Caco-2 (cell line): ENCODE data around the gene TTC28. TPM values are rescaled to one million over a fixed set of nuclear protein-coding genes. Genes with fewer than 3 reads are reported as not detected.

Source experiments
- BruUV-seq: library from RNA; stranded (reverse); fragments of 400-500 nt; replicated peaks from 2 replicates; lab custom pipeline; 2021; lab: Mats Ljungman, UMichigan
- CTCF ChIA-PET: fragments of 300-600 bp; sonication (Branson Sonifier 250); formaldehyde crosslinking; loops from one replicate; lab custom pipeline; 2022; ENCODE audit warnings: antibody characterized with exemption; lab: Charles Lee
- POLR2A ChIA-PET: fragments of 300-600 bp; sonication (Branson Sonifier 250); formaldehyde crosslinking; loops from one replicate; lab custom pipeline; 2022; ENCODE audit warnings: antibody characterized with exemption; lab: Charles Lee
- DNase-seq, 2 experiments: peaks; one replicate each; pipeline versions ENCODE4 v3.0.0 to v3.0.0-alpha.2; 2020 to 2022
- H3K27me3 ChIP-seq: replicated peaks from 2 replicates; pipeline ENCODE4 v1.6.0; 2011; ENCODE audit warnings: low read length; ENCODE audit not compliant: control insufficient read depth, insufficient read depth
- H3K36me3 ChIP-seq: 2 replicates; pipeline ENCODE4 v1.5.1; 2011; ENCODE audit warnings: low read length; ENCODE audit not compliant: control insufficient read depth, insufficient read depth
- H3K4me1 ChIP-seq: fragments of 250-450 bp; sonication (Bioruptor Pico); 2 replicates; pipeline ENCODE4 v1.5.1; 2020; ENCODE audit warnings: mild to moderate bottlenecking
- H3K4me3 ChIP-seq: 2 replicates; pipeline ENCODE4 v1.5.1; 2011; ENCODE audit warnings: low read depth, mild to moderate bottlenecking, control low read depth, low read length
- H3K9me3 ChIP-seq: fragments of 250-450 bp; sonication (Bioruptor Pico); 2 replicates; pipeline ENCODE4 v1.5.1; 2020; ENCODE audit warnings: mild to moderate bottlenecking, moderate library complexity
- H3K27ac Mint-ChIP-seq: one replicate; pipeline ENCODE4 v1.8.0; 2022; ENCODE audit warnings: mixed read lengths; ENCODE audit not compliant: unreplicated experiment
- H3K27me3 Mint-ChIP-seq: one replicate; pipeline ENCODE4 v1.8.0; 2022; ENCODE audit warnings: mixed read lengths; ENCODE audit not compliant: insufficient read depth, unreplicated experiment
- H3K36me3 Mint-ChIP-seq: one replicate; pipeline ENCODE4 v1.8.0; 2022; ENCODE audit warnings: mild to moderate bottlenecking, mixed read lengths; ENCODE audit not compliant: insufficient read depth, unreplicated experiment
- H3K4me1 Mint-ChIP-seq: one replicate; pipeline ENCODE4 v1.8.0; 2022; ENCODE audit warnings: low read depth, mixed read lengths; ENCODE audit not compliant: unreplicated experiment
- H3K4me3 Mint-ChIP-seq: one replicate; pipeline ENCODE4 v1.8.0; 2022; ENCODE audit warnings: mild to moderate bottlenecking, moderate library complexity, mixed read lengths; ENCODE audit not compliant: unreplicated experiment
- H3K9me3 Mint-ChIP-seq: one replicate; pipeline ENCODE4 v1.8.0; 2022; ENCODE audit warnings: mixed read lengths; ENCODE audit not compliant: unreplicated experiment
- intact Hi-C: fragments of 100-400 bp; cut with micrococcal nuclease; formaldehyde crosslinking; loops from one replicate; pipeline ENCODE4 v1.10.0; 2022; ENCODE audit not compliant: unreplicated experiment
- total RNA-seq: library from RNA; stranded (reverse); gene quantifications from 2 replicates; pipeline ENCODE4 v1.2.3, GENCODE V29; 2022
- TF ChIP-seq, protein P1 (sequence below), 2 experiments: fragments of 200-600 bp in 1 of 2; IDR thresholded peaks; 1 replicate in 1 of 2; 2 replicates in 1 of 2; pipeline versions ENCODE4 v1.5.1 to v1.8.0; 2011 to 2022; ENCODE audit warnings: antibody characterized with exemption in 1 of 2, control low read depth in 1 of 2, inconsistent platforms in 1 of 2, low read depth in 1 of 2, low read length in 1 of 2, mild to moderate bottlenecking in 1 of 2, moderate library complexity in 1 of 2; ENCODE audit not compliant: insufficient read depth in 1 of 2, severe bottlenecking in 1 of 2, unreplicated experiment in 1 of 2

Gene TTC28
- total RNA-seq, 1 experiment from 2014 or later = 12.0 TPM

DNA sequence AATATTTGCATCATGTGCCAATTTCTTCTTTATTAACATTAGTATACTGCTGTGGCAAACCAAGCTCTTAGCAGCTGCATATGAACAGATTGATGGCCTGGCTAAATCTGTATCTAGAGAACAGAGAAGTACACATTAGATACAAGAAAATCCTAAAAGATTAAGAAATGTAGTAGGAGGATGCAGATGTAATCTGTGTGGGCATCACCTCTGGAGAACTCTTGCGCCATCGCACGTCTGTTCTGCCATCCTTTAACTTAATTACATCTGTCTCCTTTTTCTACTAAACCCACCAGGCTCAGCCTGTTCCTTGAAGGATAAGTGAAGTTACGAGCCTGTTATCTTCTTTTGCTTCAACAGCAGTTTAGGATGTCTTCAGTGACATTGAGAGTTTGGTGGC is 564.2 kb downstream of the TTC28 start:
- Histone ChIP-seq H3K36me3 (no peaks in the 10 kb centered on the region), H3K27me3 (no peaks in the 10 kb centered on the region; the same call in 1 of the 2 replicates), H3K4me3 (no peak overlapping the region), H3K9me3 (no peaks in the 10 kb centered on the region), H3K4me1 (no peaks in the 10 kb centered on the region)
- no TSS peak for BruUV-seq
- no peak overlapping the region for H3K27ac Mint-ChIP-seq
- peaks cover 3% of the 10 kb centered on the region for H3K27me3 Mint-ChIP-seq
- no peaks in the 10 kb centered on the region for H3K36me3 Mint-ChIP-seq
- no peak for DNase-seq
- intact Hi-C loops = no loop called here
- H3K9me3 Mint-ChIP-seq = no peaks in the 10 kb centered on the region
- no peak overlapping the region for H3K4me3 Mint-ChIP-seq
- POLR2A ChIA-PET = no interaction called here
- TF ChIP-seq, protein P1, sequence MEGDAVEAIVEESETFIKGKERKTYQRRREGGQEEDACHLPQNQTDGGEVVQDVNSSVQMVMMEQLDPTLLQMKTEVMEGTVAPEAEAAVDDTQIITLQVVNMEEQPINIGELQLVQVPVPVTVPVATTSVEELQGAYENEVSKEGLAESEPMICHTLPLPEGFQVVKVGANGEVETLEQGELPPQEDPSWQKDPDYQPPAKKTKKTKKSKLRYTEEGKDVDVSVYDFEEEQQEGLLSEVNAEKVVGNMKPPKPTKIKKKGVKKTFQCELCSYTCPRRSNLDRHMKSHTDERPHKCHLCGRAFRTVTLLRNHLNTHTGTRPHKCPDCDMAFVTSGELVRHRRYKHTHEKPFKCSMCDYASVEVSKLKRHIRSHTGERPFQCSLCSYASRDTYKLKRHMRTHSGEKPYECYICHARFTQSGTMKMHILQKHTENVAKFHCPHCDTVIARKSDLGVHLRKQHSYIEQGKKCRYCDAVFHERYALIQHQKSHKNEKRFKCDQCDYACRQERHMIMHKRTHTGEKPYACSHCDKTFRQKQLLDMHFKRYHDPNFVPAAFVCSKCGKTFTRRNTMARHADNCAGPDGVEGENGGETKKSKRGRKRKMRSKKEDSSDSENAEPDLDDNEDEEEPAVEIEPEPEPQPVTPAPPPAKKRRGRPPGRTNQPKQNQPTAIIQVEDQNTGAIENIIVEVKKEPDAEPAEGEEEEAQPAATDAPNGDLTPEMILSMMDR (IDR thresholded peaks at IDR 0.05; ENCODE audit: insufficient read depth in 1 of 2, low read depth in 1 of 2, low read length in 1 of 2, severe bottlenecking in 1 of 2, unreplicated experiment in 1 of 2) = no peak
- no peaks in the 10 kb centered on the region for H3K4me1 Mint-ChIP-seq
- CTCF ChIA-PET = no interaction called here

DNA sequence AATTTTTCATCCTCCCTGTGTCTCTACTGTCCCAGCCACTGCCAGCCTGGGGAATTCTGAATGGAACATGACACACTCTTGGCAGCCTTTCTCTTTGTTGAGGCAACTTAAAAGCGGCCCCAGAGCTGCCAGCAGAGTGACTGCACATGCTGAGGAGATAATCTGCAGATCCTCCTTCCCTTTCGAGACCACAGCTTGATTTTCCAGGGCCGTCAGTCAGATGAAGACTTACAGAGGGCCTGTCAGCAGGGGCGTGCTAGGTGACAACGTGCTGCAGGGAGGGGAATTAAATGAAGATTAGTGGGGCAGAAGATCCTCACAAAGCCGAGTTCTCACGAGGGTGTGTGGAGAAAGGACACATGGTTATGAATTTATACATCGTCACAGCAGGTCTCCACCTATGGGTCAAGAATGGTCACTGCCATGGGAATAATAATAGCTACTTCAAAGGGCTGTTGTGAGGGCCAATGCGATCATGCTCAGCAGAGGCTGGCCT is 567.0 kb downstream of the TTC28 start:
- Mint-ChIP-seq H3K4me3 (no peak overlapping the region), H3K4me1 (no peaks in the 10 kb centered on the region), H3K36me3 (no peaks in the 10 kb centered on the region), H3K27me3 (peaks cover 3% of the 10 kb centered on the region), H3K9me3 (no peaks in the 10 kb centered on the region), H3K27ac (no peak overlapping the region)
- peak in 1 of 2 experiments; percentile 44 for DNase-seq
- CTCF ChIA-PET = interaction anchor here (0.6 to 1.3 kb wide), 7 partner anchors 12 to 449 kb away, joined by 3 to 11 read pairs (median 4); no protein-coding TSS in a partner anchor
- intact Hi-C loops = no loop called here
- TF ChIP-seq, protein P1 (IDR thresholded peaks at IDR 0.05; ENCODE audit: insufficient read depth in 1 of 2, low read depth in 1 of 2, low read length in 1 of 2, severe bottlenecking in 1 of 2, unreplicated experiment in 1 of 2) = peak; percentile 45 to 47
- Histone ChIP-seq H3K4me1 (no peaks in the 10 kb centered on the region), H3K9me3 (no peaks in the 10 kb centered on the region), H3K4me3 (no peak overlapping the region), H3K27me3 (no peaks in the 10 kb centered on the region; the same call in 1 of the 2 replicates), H3K36me3 (no peaks in the 10 kb centered on the region)
- POLR2A ChIA-PET = no interaction called here
- BruUV-seq = no TSS peak

DNA sequence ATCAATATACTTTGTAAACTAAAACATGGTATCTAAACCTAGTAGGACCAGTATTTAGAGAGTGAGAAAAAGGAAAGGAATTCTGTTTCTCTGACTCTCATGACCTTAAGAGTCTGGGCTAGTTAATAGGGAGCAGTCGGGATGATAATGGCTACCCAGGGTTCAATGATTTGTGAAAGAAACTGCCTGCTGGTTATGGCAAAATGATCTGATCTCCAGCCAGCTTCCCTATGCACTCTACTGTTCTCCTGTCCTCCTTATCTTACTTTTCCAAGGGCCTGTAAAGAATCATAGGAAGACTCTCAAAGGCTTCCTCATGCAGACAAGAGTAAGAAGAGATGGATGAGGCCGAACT is 567.5 kb downstream of the TTC28 start:
- no peak for DNase-seq
- Mint-ChIP-seq H3K4me3 (no peak overlapping the region), H3K4me1 (no peaks in the 10 kb centered on the region), H3K27me3 (peaks cover 3% of the 10 kb centered on the region), H3K36me3 (no peaks in the 10 kb centered on the region), H3K27ac (no peak overlapping the region), H3K9me3 (no peaks in the 10 kb centered on the region)
- no peaks in the 10 kb centered on the region for H3K36me3 ChIP-seq
- BruUV-seq = no TSS peak
- H3K27me3 ChIP-seq = no peaks in the 10 kb centered on the region; the same call in 1 of the 2 replicates
- no peak overlapping the region for H3K4me3 ChIP-seq
- TF ChIP-seq, protein P1 (IDR thresholded peaks at IDR 0.05; ENCODE audit: insufficient read depth in 1 of 2, low read depth in 1 of 2, low read length in 1 of 2, severe bottlenecking in 1 of 2, unreplicated experiment in 1 of 2) = no peak
- no peaks in the 10 kb centered on the region for H3K4me1 ChIP-seq
- intact Hi-C loops = no loop called here
- ChIA-PET POLR2A (no interaction called here), CTCF (interaction anchor here (0.7 to 1.3 kb wide), 4 partner anchors 13 to 92 kb away, joined by 3 to 11 read pairs (median 7); no protein-coding TSS in a partner anchor)
- H3K9me3 ChIP-seq = no peaks in the 10 kb centered on the region
